PFSK-1 (cell line): ENCODE results near the gene DIAPH2.

Source experiments
- POLR2AphosphoS5 ChIP-seq: IDR thresholded peaks from 2 replicates; pipeline ENCODE4 v1.6.1; 2012; ENCODE audit warnings: low read depth, mild to moderate bottlenecking, control low read depth, low read length, moderate library complexity
- TAF1 ChIP-seq: IDR thresholded peaks from 2 replicates; pipeline ENCODE4 v1.6.1; 2012; ENCODE audit warnings: low read length, control low read depth, borderline replicate concordance; ENCODE audit not compliant: insufficient read depth

- TF ChIP-seq TAF1: no peak
- no peak for TF ChIP-seq POLR2AphosphoS5
These were observed 362.2 kb downstream of the DIAPH2 start for GRCh38 chrX:97046867-97047266.
